ENCODE results near the gene NLE1.

NLE1 gene

GRCh38 chr17:35088881-35089585 lies 53.1 kb downstream of the NLE1 start:
- Histone ChIP-seq H3K4me1 (ENCODE audit: control insufficient read depth in 2 of 2, insufficient read depth in 2 of 2, low read length in 2 of 2) (peaks cover 22 to 40% of the 10 kb centered on the region in 2 donors), H3K9me3 (ENCODE audit: control insufficient read depth in 2 of 2, low read length in 2 of 2) (no peaks in the 10 kb centered on the region), H3K4me3 (ENCODE audit: low read length in 2 of 2) (peak overlapping the region; percentile 88 to 94), H3K27ac (ENCODE audit: low read depth in 2 of 2, low read length in 2 of 2) (peak overlapping the region; percentile 99), H3K27me3 (ENCODE audit: control insufficient read depth in 2 of 2, insufficient read depth in 2 of 2, low read length in 2 of 2) (no peaks in the 10 kb centered on the region), H3K9ac (ENCODE audit: low read depth in 1 of 2, low read length in 2 of 2) (peak overlapping the region; percentile 92 to 98), H3K36me3 (ENCODE audit: control insufficient read depth in 2 of 2, insufficient read depth in 2 of 2, low read length in 2 of 2) (no peaks in the 10 kb centered on the region)

GRCh38 chr17:35088356-35088880 lies 53.7 kb downstream of the NLE1 start:
- peaks cover 22 to 40% of the 10 kb centered on the region in 2 donors for H3K4me1 ChIP-seq (ENCODE audit: control insufficient read depth in 2 of 2, insufficient read depth in 2 of 2, low read length in 2 of 2)
- H3K36me3 ChIP-seq (ENCODE audit: control insufficient read depth in 2 of 2, insufficient read depth in 2 of 2, low read length in 2 of 2), result no peaks in the 10 kb centered on the region

GRCh38 chr17:35087731-35088355 lies 54.3 kb downstream of the NLE1 start:
- Histone ChIP-seq H3K27ac (ENCODE audit: low read depth in 2 of 2, low read length in 2 of 2) (peak overlapping the region; percentile 99), H3K4me3 (ENCODE audit: low read length in 2 of 2) (peak overlapping the region; percentile 88 to 94), H3K27me3 (ENCODE audit: control insufficient read depth in 2 of 2, insufficient read depth in 2 of 2, low read length in 2 of 2) (no peaks in the 10 kb centered on the region), H3K36me3 (ENCODE audit: control insufficient read depth in 2 of 2, insufficient read depth in 2 of 2, low read length in 2 of 2) (no peaks in the 10 kb centered on the region), H3K9ac (ENCODE audit: low read depth in 1 of 2, low read length in 2 of 2) (peak overlapping the region; percentile 92 to 98), H3K9me3 (ENCODE audit: control insufficient read depth in 2 of 2, low read length in 2 of 2) (no peaks in the 10 kb centered on the region), H3K4me1 (ENCODE audit: control insufficient read depth in 2 of 2, insufficient read depth in 2 of 2, low read length in 2 of 2) (peaks cover 22 to 40% of the 10 kb centered on the region in 2 donors)

More at GRCh38 chr17:35088356-35088880, 53.7 kb downstream of the NLE1 start:
- peak overlapping the region; percentile 92 to 98 for H3K9ac ChIP-seq (ENCODE audit: low read depth in 1 of 2, low read length in 2 of 2)
- H3K27me3 ChIP-seq (ENCODE audit: control insufficient read depth in 2 of 2, insufficient read depth in 2 of 2, low read length in 2 of 2), result no peaks in the 10 kb centered on the region
- H3K27ac ChIP-seq (ENCODE audit: low read depth in 2 of 2, low read length in 2 of 2), result peak overlapping the region; percentile 99
- H3K9me3 ChIP-seq (ENCODE audit: control insufficient read depth in 2 of 2, low read length in 2 of 2), result no peaks in the 10 kb centered on the region
- H3K4me3 ChIP-seq (ENCODE audit: low read length in 2 of 2), result peak overlapping the region; percentile 88 to 94

- Histone ChIP-seq H3K27me3 (ENCODE audit: control insufficient read depth in 2 of 2, insufficient read depth in 2 of 2, low read length in 2 of 2) (no peaks in the 10 kb centered on the region), H3K27ac (ENCODE audit: low read depth in 2 of 2, low read length in 2 of 2) (peak overlapping the region; percentile 99), H3K36me3 (ENCODE audit: control insufficient read depth in 2 of 2, insufficient read depth in 2 of 2, low read length in 2 of 2) (no peaks in the 10 kb centered on the region), H3K9me3 (ENCODE audit: control insufficient read depth in 2 of 2, low read length in 2 of 2) (no peaks in the 10 kb centered on the region), H3K4me1 (ENCODE audit: control insufficient read depth in 2 of 2, insufficient read depth in 2 of 2, low read length in 2 of 2) (peaks cover 27 to 47% of the 10 kb centered on the region in 2 donors), H3K4me3 (ENCODE audit: low read length in 2 of 2) (peak overlapping the region; percentile 88 to 94), H3K9ac (ENCODE audit: low read depth in 1 of 2, low read length in 2 of 2) (peak overlapping the region; percentile 92 to 98)
Measured at GRCh38 chr17:35086931-35087573, 55.1 kb downstream of the NLE1 start.

- no peaks in the 10 kb centered on the region for H3K36me3 ChIP-seq (ENCODE audit: control insufficient read depth in 2 of 2, insufficient read depth in 2 of 2, low read length in 2 of 2)
- no peaks in the 10 kb centered on the region for H3K9me3 ChIP-seq (ENCODE audit: control insufficient read depth in 2 of 2, low read length in 2 of 2)
- no peak overlapping the region for H3K4me3 ChIP-seq (ENCODE audit: low read length in 2 of 2)
- no peaks in the 10 kb centered on the region for H3K27me3 ChIP-seq (ENCODE audit: control insufficient read depth in 2 of 2, insufficient read depth in 2 of 2, low read length in 2 of 2)
- H3K4me1 ChIP-seq (ENCODE audit: control insufficient read depth in 2 of 2, insufficient read depth in 2 of 2, low read length in 2 of 2), result peaks cover 29 to 48% of the 10 kb centered on the region in 2 donors
- H3K9ac ChIP-seq (ENCODE audit: low read depth in 1 of 2, low read length in 2 of 2), result no peak overlapping the region
- H3K27ac ChIP-seq (ENCODE audit: low read depth in 2 of 2, low read length in 2 of 2), result peak overlapping the region in 1 of 2 donors; percentile 99
Measured at GRCh38 chr17:35086164-35086563, 55.9 kb downstream of the NLE1 start.

- Histone ChIP-seq H3K4me1 (ENCODE audit: control insufficient read depth in 2 of 2, insufficient read depth in 2 of 2, low read length in 2 of 2) (peaks cover 33 to 55% of the 10 kb centered on the region in 2 donors), H3K9me3 (ENCODE audit: control insufficient read depth in 2 of 2, low read length in 2 of 2) (no peaks in the 10 kb centered on the region), H3K9ac (ENCODE audit: low read depth in 1 of 2, low read length in 2 of 2) (peak overlapping the region in 1 of 2 donors; percentile 8), H3K27me3 (ENCODE audit: control insufficient read depth in 2 of 2, insufficient read depth in 2 of 2, low read length in 2 of 2) (no peaks in the 10 kb centered on the region), H3K27ac (ENCODE audit: low read depth in 2 of 2, low read length in 2 of 2) (no peak overlapping the region), H3K36me3 (ENCODE audit: control insufficient read depth in 2 of 2, insufficient read depth in 2 of 2, low read length in 2 of 2) (no peaks in the 10 kb centered on the region), H3K4me3 (ENCODE audit: low read length in 2 of 2) (no peak overlapping the region)
Measured at GRCh38 chr17:35084987-35085386, 57.1 kb downstream of the NLE1 start.

- Histone ChIP-seq H3K4me3 (ENCODE audit: low read length in 2 of 2) (no peak overlapping the region), H3K27ac (ENCODE audit: low read depth in 2 of 2, low read length in 2 of 2) (no peak overlapping the region)
Measured at GRCh38 chr17:35083071-35083470, 59.0 kb downstream of the NLE1 start.

GRCh38 chr17:35082073-35082657 lies 59.9 kb downstream of the NLE1 start:
- no peaks in the 10 kb centered on the region for H3K9me3 ChIP-seq (ENCODE audit: control insufficient read depth in 2 of 2, low read length in 2 of 2)
- no peak overlapping the region for H3K4me3 ChIP-seq (ENCODE audit: low read length in 2 of 2)
- H3K4me1 ChIP-seq (ENCODE audit: control insufficient read depth in 2 of 2, insufficient read depth in 2 of 2, low read length in 2 of 2), result peaks cover 33 to 54% of the 10 kb centered on the region in 2 donors
- peak overlapping the region in 1 of 2 donors; percentile 35 for H3K27ac ChIP-seq (ENCODE audit: low read depth in 2 of 2, low read length in 2 of 2)
- H3K27me3 ChIP-seq (ENCODE audit: control insufficient read depth in 2 of 2, insufficient read depth in 2 of 2, low read length in 2 of 2), result no peaks in the 10 kb centered on the region
- no peak overlapping the region for H3K9ac ChIP-seq (ENCODE audit: low read depth in 1 of 2, low read length in 2 of 2)
- no peaks in the 10 kb centered on the region for H3K36me3 ChIP-seq (ENCODE audit: control insufficient read depth in 2 of 2, insufficient read depth in 2 of 2, low read length in 2 of 2)

More at GRCh38 chr17:35083071-35083470, 59.0 kb downstream of the NLE1 start:
- no peak overlapping the region for H3K9ac ChIP-seq (ENCODE audit: low read depth in 1 of 2, low read length in 2 of 2)
- H3K36me3 ChIP-seq (ENCODE audit: control insufficient read depth in 2 of 2, insufficient read depth in 2 of 2, low read length in 2 of 2), result no peaks in the 10 kb centered on the region
- H3K9me3 ChIP-seq (ENCODE audit: control insufficient read depth in 2 of 2, low read length in 2 of 2), result no peaks in the 10 kb centered on the region
- peaks cover 30 to 53% of the 10 kb centered on the region in 2 donors for H3K4me1 ChIP-seq (ENCODE audit: control insufficient read depth in 2 of 2, insufficient read depth in 2 of 2, low read length in 2 of 2)
- H3K27me3 ChIP-seq (ENCODE audit: control insufficient read depth in 2 of 2, insufficient read depth in 2 of 2, low read length in 2 of 2), result no peaks in the 10 kb centered on the region

GRCh38 chr17:35081638-35082037 lies 60.5 kb downstream of the NLE1 start:
- Histone ChIP-seq H3K27me3 (ENCODE audit: control insufficient read depth in 2 of 2, insufficient read depth in 2 of 2, low read length in 2 of 2) (no peaks in the 10 kb centered on the region), H3K9ac (ENCODE audit: low read depth in 1 of 2, low read length in 2 of 2) (no peak overlapping the region), H3K27ac (ENCODE audit: low read depth in 2 of 2, low read length in 2 of 2) (no peak overlapping the region), H3K9me3 (ENCODE audit: control insufficient read depth in 2 of 2, low read length in 2 of 2) (no peaks in the 10 kb centered on the region), H3K4me1 (ENCODE audit: control insufficient read depth in 2 of 2, insufficient read depth in 2 of 2, low read length in 2 of 2) (peaks cover 30 to 51% of the 10 kb centered on the region in 2 donors), H3K36me3 (ENCODE audit: control insufficient read depth in 2 of 2, insufficient read depth in 2 of 2, low read length in 2 of 2) (no peaks in the 10 kb centered on the region), H3K4me3 (ENCODE audit: low read length in 2 of 2) (no peak overlapping the region)
